ENCODE data around the gene CDK8.
"Not testable (repeated sequence)": the region's sequence is repeated elsewhere in the genome, so short reads cannot be mapped to it uniquely, and the experiment has no call there.

CDK8 gene

GRCh38 chr13:26280822-26281221 lies 26.9 kb downstream of the CDK8 start:
- H3K27ac ChIP-seq (ENCODE audit: low read depth, low read length, severe bottlenecking): no peak overlapping the region
- no peak overlapping the region for H3K4me3 ChIP-seq (ENCODE audit: extremely low read depth, insufficient read depth, low read length, poor library complexity, severe bottlenecking)
- H3K4me1 ChIP-seq (ENCODE audit: control insufficient read depth, insufficient read depth, low read length, poor library complexity, severe bottlenecking): no peaks in the 10 kb centered on the region
- H3K9me3 ChIP-seq (ENCODE audit: control insufficient read depth, low read length): no peaks in the 10 kb centered on the region
- peaks cover 11% of the 10 kb centered on the region for H3K36me3 ChIP-seq (ENCODE audit: control insufficient read depth, insufficient read depth, low read length)
- WGBS, 2 experiments (ENCODE audit: insufficient coverage in 2 of 2): 100% methylated on average over 1 of the region's 1 CpG; no CpG with 5 or more reads in 1 of the 2 experiments

GRCh38 chr13:26285911-26286310 lies 32.0 kb downstream of the CDK8 start:
- not testable (repeated sequence) for H3K4me1 ChIP-seq (ENCODE audit: control insufficient read depth, insufficient read depth, low read length, poor library complexity, severe bottlenecking); H3K36me3 ChIP-seq (ENCODE audit: control insufficient read depth, insufficient read depth, low read length); H3K4me3 ChIP-seq (ENCODE audit: extremely low read depth, insufficient read depth, low read length, poor library complexity, severe bottlenecking); H3K27ac ChIP-seq (ENCODE audit: low read depth, low read length, severe bottlenecking); H3K9me3 ChIP-seq (ENCODE audit: control insufficient read depth, low read length)
- WGBS, 2 experiments (ENCODE audit: insufficient coverage in 2 of 2): 80% methylated on average over 1 of the region's 2 CpGs; no CpG with 5 or more reads in 1 of the 2 experiments

- whole genome bisulfite sequencing, 2 experiments (ENCODE audit: insufficient coverage in 2 of 2): 86 to 92% methylated on average over 2 to 6 of the region's 7 CpGs
- H3K4me3 ChIP-seq (ENCODE audit: extremely low read depth, insufficient read depth, low read length, poor library complexity, severe bottlenecking); H3K4me1 ChIP-seq (ENCODE audit: control insufficient read depth, insufficient read depth, low read length, poor library complexity, severe bottlenecking); H3K36me3 ChIP-seq (ENCODE audit: control insufficient read depth, insufficient read depth, low read length); H3K27ac ChIP-seq (ENCODE audit: low read depth, low read length, severe bottlenecking); H3K9me3 ChIP-seq (ENCODE audit: control insufficient read depth, low read length): not testable (repeated sequence)
Measured at GRCh38 chr13:26288838-26289237, 34.9 kb downstream of the CDK8 start.

GRCh38 chr13:26295812-26296211 lies 41.9 kb downstream of the CDK8 start:
- WGBS, 2 experiments (ENCODE audit: insufficient coverage in 2 of 2): 92 to 96% methylated on average over 3 to 5 of the region's 6 CpGs
- no peaks in the 10 kb centered on the region for H3K9me3 ChIP-seq (ENCODE audit: control insufficient read depth, low read length)

GRCh38 chr13:26299168-26299750 lies 45.3 kb downstream of the CDK8 start:
- H3K4me3 ChIP-seq (ENCODE audit: extremely low read depth, insufficient read depth, low read length, poor library complexity, severe bottlenecking): no peak overlapping the region
- H3K4me1 ChIP-seq (ENCODE audit: control insufficient read depth, insufficient read depth, low read length, poor library complexity, severe bottlenecking): peaks cover 26% of the 10 kb centered on the region
- WGBS, 2 experiments (ENCODE audit: insufficient coverage in 2 of 2): 100% methylated on average over 1 of the region's 4 CpGs; no CpG with 5 or more reads in 1 of the 2 experiments
- H3K27ac ChIP-seq (ENCODE audit: low read depth, low read length, severe bottlenecking): no peak overlapping the region
- H3K9me3 ChIP-seq (ENCODE audit: control insufficient read depth, low read length): no peaks in the 10 kb centered on the region
- no peaks in the 10 kb centered on the region for H3K36me3 ChIP-seq (ENCODE audit: control insufficient read depth, insufficient read depth, low read length)

More at GRCh38 chr13:26295812-26296211, 41.9 kb downstream of the CDK8 start:
- H3K4me1 ChIP-seq (ENCODE audit: control insufficient read depth, insufficient read depth, low read length, poor library complexity, severe bottlenecking): peaks cover 14% of the 10 kb centered on the region
- no peaks in the 10 kb centered on the region for H3K36me3 ChIP-seq (ENCODE audit: control insufficient read depth, insufficient read depth, low read length)
- no peak overlapping the region for H3K27ac ChIP-seq (ENCODE audit: low read depth, low read length, severe bottlenecking)
- H3K4me3 ChIP-seq (ENCODE audit: extremely low read depth, insufficient read depth, low read length, poor library complexity, severe bottlenecking): no peak overlapping the region

GRCh38 chr13:26300140-26300539 lies 46.2 kb downstream of the CDK8 start:
- no peaks in the 10 kb centered on the region for H3K36me3 ChIP-seq (ENCODE audit: control insufficient read depth, insufficient read depth, low read length)
- H3K4me3 ChIP-seq (ENCODE audit: extremely low read depth, insufficient read depth, low read length, poor library complexity, severe bottlenecking): no peak overlapping the region
- no peaks in the 10 kb centered on the region for H3K9me3 ChIP-seq (ENCODE audit: control insufficient read depth, low read length)
- no peak overlapping the region for H3K27ac ChIP-seq (ENCODE audit: low read depth, low read length, severe bottlenecking)
- peaks cover 26% of the 10 kb centered on the region for H3K4me1 ChIP-seq (ENCODE audit: control insufficient read depth, insufficient read depth, low read length, poor library complexity, severe bottlenecking)
- 88% methylated on average over 3 of the region's 6 CpGs; no CpG with 5 or more reads in 1 of the 2 experiments for WGBS, 2 experiments (ENCODE audit: insufficient coverage in 2 of 2)

GRCh38 chr13:26305676-26306075 lies 51.7 kb downstream of the CDK8 start:
- no peaks in the 10 kb centered on the region for H3K36me3 ChIP-seq (ENCODE audit: control insufficient read depth, insufficient read depth, low read length)
- H3K27ac ChIP-seq (ENCODE audit: low read depth, low read length, severe bottlenecking): no peak overlapping the region
- whole genome bisulfite sequencing, 2 experiments (ENCODE audit: insufficient coverage in 2 of 2): no CpG with 5 or more reads among the region's 1 CpG
- no peak overlapping the region for H3K4me3 ChIP-seq (ENCODE audit: extremely low read depth, insufficient read depth, low read length, poor library complexity, severe bottlenecking)
- H3K4me1 ChIP-seq (ENCODE audit: control insufficient read depth, insufficient read depth, low read length, poor library complexity, severe bottlenecking): peaks cover 13% of the 10 kb centered on the region
- H3K9me3 ChIP-seq (ENCODE audit: control insufficient read depth, low read length): no peaks in the 10 kb centered on the region

- Histone ChIP-seq H3K4me3 (ENCODE audit: extremely low read depth, insufficient read depth, low read length, poor library complexity, severe bottlenecking) (no peak overlapping the region), H3K27ac (ENCODE audit: low read depth, low read length, severe bottlenecking) (no peak overlapping the region), H3K4me1 (ENCODE audit: control insufficient read depth, insufficient read depth, low read length, poor library complexity, severe bottlenecking) (peaks cover 2% of the 10 kb centered on the region), H3K9me3 (ENCODE audit: control insufficient read depth, low read length) (no peaks in the 10 kb centered on the region), H3K36me3 (ENCODE audit: control insufficient read depth, insufficient read depth, low read length) (no peaks in the 10 kb centered on the region)
- 86% methylated on average over 1 of the region's 1 CpG; no CpG with 5 or more reads in 1 of the 2 experiments for WGBS, 2 experiments (ENCODE audit: insufficient coverage in 2 of 2)
Measured at GRCh38 chr13:26307701-26308100, 53.8 kb downstream of the CDK8 start.

- Histone ChIP-seq H3K4me3 (ENCODE audit: extremely low read depth, insufficient read depth, low read length, poor library complexity, severe bottlenecking) (no peak overlapping the region), H3K4me1 (ENCODE audit: control insufficient read depth, insufficient read depth, low read length, poor library complexity, severe bottlenecking) (no peaks in the 10 kb centered on the region)
Measured at GRCh38 chr13:26308250-26308649, 54.3 kb downstream of the CDK8 start.

GRCh38 chr13:26308836-26309235 lies 54.9 kb downstream of the CDK8 start:
- no peaks in the 10 kb centered on the region for H3K9me3 ChIP-seq (ENCODE audit: control insufficient read depth, low read length)
- no peaks in the 10 kb centered on the region for H3K36me3 ChIP-seq (ENCODE audit: control insufficient read depth, insufficient read depth, low read length)
- no peak overlapping the region for H3K4me3 ChIP-seq (ENCODE audit: extremely low read depth, insufficient read depth, low read length, poor library complexity, severe bottlenecking)
- no peak overlapping the region for H3K27ac ChIP-seq (ENCODE audit: low read depth, low read length, severe bottlenecking)
- H3K4me1 ChIP-seq (ENCODE audit: control insufficient read depth, insufficient read depth, low read length, poor library complexity, severe bottlenecking): no peaks in the 10 kb centered on the region
- no CpG with 5 or more reads among the region's 6 CpGs for WGBS, 2 experiments (ENCODE audit: insufficient coverage in 2 of 2)

More at GRCh38 chr13:26308250-26308649, 54.3 kb downstream of the CDK8 start:
- Histone ChIP-seq H3K27ac (ENCODE audit: low read depth, low read length, severe bottlenecking) (no peak overlapping the region), H3K9me3 (ENCODE audit: control insufficient read depth, low read length) (no peaks in the 10 kb centered on the region), H3K36me3 (ENCODE audit: control insufficient read depth, insufficient read depth, low read length) (no peaks in the 10 kb centered on the region)

GRCh38 chr13:26310003-26310402 lies 56.1 kb downstream of the CDK8 start:
- no peaks in the 10 kb centered on the region for H3K9me3 ChIP-seq (ENCODE audit: control insufficient read depth, low read length)
- H3K27ac ChIP-seq (ENCODE audit: low read depth, low read length, severe bottlenecking): no peak overlapping the region
- H3K4me3 ChIP-seq (ENCODE audit: extremely low read depth, insufficient read depth, low read length, poor library complexity, severe bottlenecking): no peak overlapping the region
- 100% methylated on average over 2 of the region's 4 CpGs; no CpG with 5 or more reads in 1 of the 2 experiments for WGBS, 2 experiments (ENCODE audit: insufficient coverage in 2 of 2)
- H3K36me3 ChIP-seq (ENCODE audit: control insufficient read depth, insufficient read depth, low read length): no peaks in the 10 kb centered on the region
- H3K4me1 ChIP-seq (ENCODE audit: control insufficient read depth, insufficient read depth, low read length, poor library complexity, severe bottlenecking): no peaks in the 10 kb centered on the region
